ENCODE measurements around the gene DGKD. TPM values are rescaled to one million over a fixed set of nuclear protein-coding genes. Genes with fewer than 3 reads are reported as not detected.

Gene DGKD
- total and polyA plus RNA-seq, 7 experiments from 2014 or later = 25.8 to 252 (median 206) TPM

DNA sequence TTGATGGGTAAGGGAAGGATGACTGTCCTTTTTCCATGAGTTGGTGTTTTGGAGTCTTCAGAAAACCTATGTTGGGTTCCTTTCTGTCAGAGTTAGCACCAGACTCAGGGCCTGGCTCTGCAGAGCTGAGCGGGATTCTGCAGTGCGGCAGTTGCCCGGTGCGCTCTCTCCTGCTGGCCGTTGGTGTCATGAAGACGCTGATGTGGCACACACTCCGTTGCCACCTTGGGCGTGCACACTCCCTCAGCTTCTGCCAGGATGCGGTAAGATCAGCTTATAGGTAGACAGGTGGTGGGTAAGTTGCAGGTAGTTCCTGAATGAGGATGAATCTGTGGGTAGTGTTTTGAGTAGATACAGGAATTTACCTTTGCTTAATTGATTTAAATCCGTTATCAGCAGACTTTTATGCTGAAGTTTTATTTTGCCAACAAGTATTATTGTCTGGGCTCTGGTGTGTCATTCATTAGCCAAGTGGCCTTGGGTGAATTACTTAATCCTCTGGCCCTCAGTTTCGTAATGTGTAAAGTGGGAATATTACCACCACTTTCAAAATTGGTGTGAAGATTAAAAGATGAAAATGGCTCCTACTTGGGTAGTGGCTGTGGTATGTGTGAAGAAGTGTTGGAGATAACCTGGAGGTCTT is 26.8 kb downstream of the DGKD start:
- ATAC-seq (peak; percentile 16), DNase-seq (no peak)
- no peak overlapping the region for H3K27ac ChIP-seq (ENCODE audit: low read depth, low read length)
- Mint-ChIP-seq H3K4me3 (peak overlapping the region in 2 of 10 donors; percentile 3 to 7), H3K27me3 (no peaks in the 10 kb centered on the region), H3K4me1 (peaks cover 42 to 84% (median 76%) of the 10 kb centered on the region in 7 donors), H3K27ac (peak overlapping the region in 8 of 9 donors; percentile 4 to 87 (median 48)), H3K36me3 (peaks cover 0 to 35% (median 12%) of the 10 kb centered on the region in 5 donors), H3K9me3 (no peaks in the 10 kb centered on the region)
- ChIA-PET POLR2A (no interaction called here), CTCF (interaction anchor here (0.6 kb wide), 2 partner anchors 13 to 24 kb away, joined by 3 read pairs; no protein-coding TSS in a partner anchor)
- peaks cover 0 to 7% (median 4%) of the 10 kb centered on the region in 3 experiments for H3K36me3 ChIP-seq (ENCODE audit: control insufficient read depth in 2 of 3, insufficient read depth in 3 of 3, low read length in 3 of 3)
- no peaks in the 10 kb centered on the region for H3K9me3 ChIP-seq (ENCODE audit: control insufficient read depth in 2 of 3, low read length in 3 of 3)
- intact Hi-C loops (cut with micrococcal nuclease) = no loop called here
- no peak overlapping the region for H3K4me3 ChIP-seq (ENCODE audit: low read length)
- peaks cover 36 to 45% of the 10 kb centered on the region in 2 donors for H3K4me1 ChIP-seq (ENCODE audit: control insufficient read depth in 2 of 2, insufficient read depth in 2 of 2, low read length in 2 of 2)
- H3K27me3 ChIP-seq (ENCODE audit: control insufficient read depth in 2 of 2, insufficient read depth in 2 of 2, low read length in 2 of 2) = no peaks in the 10 kb centered on the region

- Mint-ChIP-seq H3K4me3 (peak overlapping the region in 2 of 10 donors; percentile 3 to 7), H3K27me3 (no peaks in the 10 kb centered on the region), H3K36me3 (peaks cover 0 to 30% (median 12%) of the 10 kb centered on the region in 5 donors), H3K27ac (peak overlapping the region in 8 of 9 donors; percentile 1 to 87 (median 48)), H3K9me3 (no peaks in the 10 kb centered on the region), H3K4me1 (peaks cover 47 to 86% (median 80%) of the 10 kb centered on the region in 7 donors)
- Histone ChIP-seq H3K9me3 (ENCODE audit: control insufficient read depth in 2 of 3, low read length in 3 of 3) (no peaks in the 10 kb centered on the region), H3K27me3 (ENCODE audit: control insufficient read depth in 2 of 2, insufficient read depth in 2 of 2, low read length in 2 of 2) (no peaks in the 10 kb centered on the region), H3K36me3 (ENCODE audit: control insufficient read depth in 2 of 3, insufficient read depth in 3 of 3, low read length in 3 of 3) (peaks cover 0 to 4% (median 4%) of the 10 kb centered on the region in 3 experiments), H3K4me1 (ENCODE audit: control insufficient read depth in 2 of 2, insufficient read depth in 2 of 2, low read length in 2 of 2) (peaks cover 41 to 50% of the 10 kb centered on the region in 2 donors), H3K27ac (ENCODE audit: low read depth, low read length) (no peak overlapping the region), H3K4me3 (ENCODE audit: low read length) (no peak overlapping the region)
- ChIA-PET POLR2A (no interaction called here), CTCF (interaction anchor here (0.6 to 1.1 kb wide), 4 partner anchors 13 to 62 kb away, joined by 3 to 5 read pairs (median 4); no protein-coding TSS in a partner anchor)
- DNase-seq (no peak), ATAC-seq (no peak)
- intact Hi-C loops (cut with micrococcal nuclease) = no loop called here
These were observed 27.3 kb downstream of the DGKD start for GRCh38 chr2:233381638-233381995.

DNA sequence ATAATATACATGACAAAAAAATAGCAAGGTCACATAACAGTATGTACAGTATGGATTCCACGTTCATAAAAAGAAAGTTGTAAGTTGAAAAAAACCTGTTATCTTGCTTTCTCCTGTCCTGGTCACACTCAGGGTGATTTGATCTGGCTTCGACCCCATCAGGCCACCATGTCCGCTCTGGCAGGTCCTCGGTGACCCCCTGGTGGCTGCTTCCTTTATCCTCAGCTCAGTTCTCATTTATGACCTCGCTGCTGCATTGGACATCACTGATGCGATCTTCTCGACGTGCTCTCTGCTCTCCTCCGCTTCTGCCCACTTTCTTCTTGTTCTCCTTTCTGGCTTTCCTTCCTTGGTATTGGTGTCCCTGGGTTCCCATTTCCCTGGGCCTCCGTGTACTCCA is 29.7 kb downstream of the DGKD start:
- no peak overlapping the region for H3K27ac ChIP-seq (ENCODE audit: low read depth, low read length)
- peaks cover 50 to 95% (median 92%) of the 10 kb centered on the region in 7 donors for H3K4me1 Mint-ChIP-seq

GRCh38 chr2:233384811-233385488 is 30.7 kb downstream of the DGKD start:
- Histone ChIP-seq H3K36me3 (ENCODE audit: control insufficient read depth in 2 of 3, insufficient read depth in 3 of 3, low read length in 3 of 3) (peaks cover 0 to 16% (median 2%) of the 10 kb centered on the region in 3 experiments), H3K4me3 (ENCODE audit: low read length) (no peak overlapping the region), H3K4me1 (ENCODE audit: control insufficient read depth in 2 of 2, insufficient read depth in 2 of 2, low read length in 2 of 2) (peaks cover 54 to 63% of the 10 kb centered on the region in 2 donors), H3K27me3 (ENCODE audit: control insufficient read depth in 2 of 2, insufficient read depth in 2 of 2, low read length in 2 of 2) (no peaks in the 10 kb centered on the region), H3K9me3 (ENCODE audit: control insufficient read depth in 2 of 3, low read length in 3 of 3) (no peaks in the 10 kb centered on the region), H3K27ac (ENCODE audit: low read depth, low read length) (peak overlapping the region; percentile 56)
- H3K9me3 Mint-ChIP-seq = no peaks in the 10 kb centered on the region
- H3K36me3 Mint-ChIP-seq = peaks cover 1 to 22% (median 7%) of the 10 kb centered on the region in 5 donors
- ATAC-seq (peak; percentile 7), DNase-seq (no peak)
- ChIA-PET POLR2A (interaction anchor here (0.6 to 1.6 kb wide), 5 partner anchors 9 to 117 kb away, joined by 3 to 5 read pairs (median 3); no protein-coding TSS in a partner anchor), CTCF (interaction anchor here (0.8 to 6.0 kb wide), 6 partner anchors 18 to 115 kb away, joined by 3 to 37 read pairs (median 6); no protein-coding TSS in a partner anchor)
- H3K4me1 Mint-ChIP-seq = peaks cover 50 to 95% (median 85%) of the 10 kb centered on the region in 7 donors
- peak overlapping the region; percentile 84 to 98 (median 93) for H3K27ac Mint-ChIP-seq
- no peaks in the 10 kb centered on the region for H3K27me3 Mint-ChIP-seq
- H3K4me3 Mint-ChIP-seq = peak overlapping the region; percentile 58 to 89 (median 74)
- intact Hi-C loops (cut with micrococcal nuclease) = loop anchor here in 1 of 2 donors (1.0 to 2.0 kb wide), 3 partner anchors 14 to 58 kb away; no protein-coding TSS in a partner anchor

More for the DNA sequence above, 29.7 kb downstream of the DGKD start:
- Mint-ChIP-seq H3K36me3 (peaks cover 0 to 20% (median 7%) of the 10 kb centered on the region in 5 donors), H3K4me3 (peak overlapping the region in 8 of 10 donors; percentile 21 to 89 (median 72)), H3K27ac (peak overlapping the region in 8 of 9 donors; percentile 9 to 98 (median 92)), H3K27me3 (no peaks in the 10 kb centered on the region), H3K9me3 (no peaks in the 10 kb centered on the region)
- H3K9me3 ChIP-seq (ENCODE audit: control insufficient read depth in 2 of 3, low read length in 3 of 3) = no peaks in the 10 kb centered on the region
- DNase-seq = no peak
- H3K4me1 ChIP-seq (ENCODE audit: control insufficient read depth in 2 of 2, insufficient read depth in 2 of 2, low read length in 2 of 2) = peaks cover 54 to 63% of the 10 kb centered on the region in 2 donors
- H3K4me3 ChIP-seq (ENCODE audit: low read length) = no peak overlapping the region
- H3K27me3 ChIP-seq (ENCODE audit: control insufficient read depth in 2 of 2, insufficient read depth in 2 of 2, low read length in 2 of 2) = no peaks in the 10 kb centered on the region
- intact Hi-C loops (cut with micrococcal nuclease) = loop anchor here in 1 of 2 donors (2.0 kb wide), 2 partner anchors 15 to 27 kb away; no protein-coding TSS in a partner anchor
- ATAC-seq = no peak
- peaks cover 0 to 6% (median 0%) of the 10 kb centered on the region in 3 experiments for H3K36me3 ChIP-seq (ENCODE audit: control insufficient read depth in 2 of 3, insufficient read depth in 3 of 3, low read length in 3 of 3)
- ChIA-PET POLR2A (interaction anchor here (1.2 kb wide), 1 partner anchor 65 kb away, joined by 5 read pairs; no protein-coding TSS in a partner anchor), CTCF (interaction anchor here (1.3 to 2.4 kb wide), 2 partner anchors 53 to 59 kb away, joined by 4 to 7 read pairs; no protein-coding TSS in a partner anchor)

DNA sequence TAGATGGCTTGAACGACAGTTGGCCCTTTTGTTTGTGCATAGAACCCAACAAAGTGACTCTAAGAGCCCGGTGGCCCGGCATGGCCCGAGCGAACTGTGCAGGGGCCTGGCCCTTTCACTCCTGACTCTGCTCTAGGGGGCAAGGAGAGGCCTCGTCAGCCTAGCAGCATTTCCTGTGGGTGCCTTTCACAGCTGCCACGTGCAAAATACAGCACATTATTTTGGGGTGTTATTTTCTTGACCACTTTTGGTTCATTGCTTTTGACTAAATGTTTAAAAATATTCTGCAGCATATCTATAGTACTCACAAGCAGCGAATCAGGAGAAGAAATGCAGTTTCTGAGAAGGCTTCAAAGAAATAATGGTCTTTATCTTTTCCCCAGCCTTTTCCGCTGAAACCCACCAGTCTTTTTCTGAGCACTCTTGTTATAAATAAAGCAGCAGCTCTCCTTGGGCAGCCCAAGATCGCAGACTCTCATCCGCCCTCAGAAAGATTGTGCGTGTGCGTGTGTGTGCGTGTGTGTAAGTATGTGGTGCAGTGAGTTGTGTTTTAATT is 31.3 kb downstream of the DGKD start:
- Histone ChIP-seq H3K9me3 (ENCODE audit: control insufficient read depth in 2 of 3, low read length in 3 of 3) (no peaks in the 10 kb centered on the region), H3K27me3 (ENCODE audit: control insufficient read depth in 2 of 2, insufficient read depth in 2 of 2, low read length in 2 of 2) (no peaks in the 10 kb centered on the region), H3K27ac (ENCODE audit: low read depth, low read length) (peak overlapping the region; percentile 56), H3K4me1 (ENCODE audit: control insufficient read depth in 2 of 2, insufficient read depth in 2 of 2, low read length in 2 of 2) (peaks cover 50 to 63% of the 10 kb centered on the region in 2 donors), H3K36me3 (ENCODE audit: control insufficient read depth in 2 of 3, insufficient read depth in 3 of 3, low read length in 3 of 3) (peaks cover 0 to 22% (median 7%) of the 10 kb centered on the region in 3 experiments), H3K4me3 (ENCODE audit: low read length) (peak overlapping the region; percentile 30)
- peaks cover 6 to 25% (median 12%) of the 10 kb centered on the region in 5 donors for H3K36me3 Mint-ChIP-seq
- POLR2A ChIA-PET = interaction anchor here (0.6 to 1.6 kb wide), 4 partner anchors 10 to 118 kb away, joined by 3 to 5 read pairs (median 4); no protein-coding TSS in a partner anchor
- H3K4me1 Mint-ChIP-seq = peaks cover 50 to 93% (median 83%) of the 10 kb centered on the region in 7 donors
- peak overlapping the region; percentile 49 to 89 (median 74) for H3K4me3 Mint-ChIP-seq
- CTCF ChIA-PET = interaction anchor here (0.8 to 6.0 kb wide), 5 partner anchors 17 to 115 kb away, joined by 3 to 37 read pairs (median 7); no protein-coding TSS in a partner anchor
- ATAC-seq (peak; percentile 74), DNase-seq (peak in 7 of 9 donors; percentile 42 to 68 (median 60))
- H3K27me3 Mint-ChIP-seq = no peaks in the 10 kb centered on the region
- intact Hi-C loops (cut with micrococcal nuclease) = loop anchor here in 1 of 2 donors (1.0 to 2.0 kb wide), 3 partner anchors 13 to 58 kb away; no protein-coding TSS in a partner anchor
- H3K27ac Mint-ChIP-seq = peak overlapping the region; percentile 84 to 98 (median 93)
- H3K9me3 Mint-ChIP-seq = no peaks in the 10 kb centered on the region

Measured in naive thymus-derived CD4-positive, alpha-beta T cell (primary cell).